ENCODE measurements around the gene MEG3. TPM values are rescaled to one million over a fixed set of nuclear protein-coding genes. Genes with fewer than 3 reads are reported as not detected.

Gene MEG3
- total and polyA plus RNA-seq, 3 experiments from 2014 or later: 0.13 TPM; not detected in 2

- Mint-ChIP-seq H3K27me3 (peaks cover 15 to 53% of the 10 kb centered on the region in 2 donors), H3K4me3 (peak overlapping the region in 1 of 7 donors; percentile 23), H3K9me3 (peaks cover 0 to 4% (median 0%) of the 10 kb centered on the region in 5 donors), H3K36me3 (no peaks in the 10 kb centered on the region), H3K27ac (no peak overlapping the region), H3K4me1 (peaks cover 0 to 16% (median 2%) of the 10 kb centered on the region in 3 donors)
- no peaks in the 10 kb centered on the region for H3K9me3 ChIP-seq (ENCODE audit: low read length)
- no peak overlapping the region for H3K27ac ChIP-seq (ENCODE audit: low read depth, low read length)
- H3K27me3 ChIP-seq (ENCODE audit: insufficient read depth, low read length, poor library complexity, severe bottlenecking): no peaks in the 10 kb centered on the region
- H3K4me1 ChIP-seq (ENCODE audit: insufficient read depth, low read length): no peaks in the 10 kb centered on the region
- no peaks in the 10 kb centered on the region for H3K36me3 ChIP-seq (ENCODE audit: insufficient read depth, low read length)
- ChIA-PET POLR2A (no interaction called here), CTCF (no interaction called here)
- H3K4me3 ChIP-seq (ENCODE audit: low read length): no peak overlapping the region
- no peak for DNase-seq
These were observed 1.4 kb downstream of the MEG3 start for GRCh38 chr14:100827101-100828021.

- POLR2A ChIA-PET: no interaction called here
- CTCF ChIA-PET: no interaction called here
- Mint-ChIP-seq H3K4me3 (no peak overlapping the region), H3K27ac (no peak overlapping the region), H3K27me3 (peaks cover 15 to 54% of the 10 kb centered on the region in 2 donors), H3K36me3 (no peaks in the 10 kb centered on the region), H3K4me1 (peaks cover 0 to 16% (median 2%) of the 10 kb centered on the region in 3 donors), H3K9me3 (peaks cover 0 to 4% (median 0%) of the 10 kb centered on the region in 5 donors)
- Histone ChIP-seq H3K27me3 (ENCODE audit: insufficient read depth, low read length, poor library complexity, severe bottlenecking) (no peaks in the 10 kb centered on the region), H3K36me3 (ENCODE audit: insufficient read depth, low read length) (no peaks in the 10 kb centered on the region), H3K4me3 (ENCODE audit: low read length) (no peak overlapping the region), H3K4me1 (ENCODE audit: insufficient read depth, low read length) (no peaks in the 10 kb centered on the region), H3K27ac (ENCODE audit: low read depth, low read length) (no peak overlapping the region), H3K9me3 (ENCODE audit: low read length) (no peaks in the 10 kb centered on the region)
- DNase-seq: no peak
These were observed 2.3 kb downstream of the MEG3 start for GRCh38 chr14:100828031-100828769.

GRCh38 chr14:100830681-100831080 lies 4.8 kb downstream of the MEG3 start:
- POLR2A ChIA-PET: no interaction called here

GRCh38 chr14:100832311-100832960 lies 6.5 kb downstream of the MEG3 start:
- Mint-ChIP-seq H3K4me3 (peak overlapping the region in 1 of 7 donors; percentile 27), H3K9me3 (peaks cover 0 to 4% (median 0%) of the 10 kb centered on the region in 5 donors)
- no peaks in the 10 kb centered on the region for H3K27me3 ChIP-seq (ENCODE audit: insufficient read depth, low read length, poor library complexity, severe bottlenecking)

More at GRCh38 chr14:100830681-100831080, 4.8 kb downstream of the MEG3 start:
- Histone ChIP-seq H3K4me1 (ENCODE audit: insufficient read depth, low read length) (no peaks in the 10 kb centered on the region), H3K9me3 (ENCODE audit: low read length) (no peaks in the 10 kb centered on the region), H3K4me3 (ENCODE audit: low read length) (no peak overlapping the region), H3K27ac (ENCODE audit: low read depth, low read length) (no peak overlapping the region), H3K36me3 (ENCODE audit: insufficient read depth, low read length) (no peaks in the 10 kb centered on the region), H3K27me3 (ENCODE audit: insufficient read depth, low read length, poor library complexity, severe bottlenecking) (no peaks in the 10 kb centered on the region)
- Mint-ChIP-seq H3K27ac (peak overlapping the region in 1 of 8 donors; percentile 52), H3K36me3 (no peaks in the 10 kb centered on the region), H3K27me3 (peaks cover 7 to 51% of the 10 kb centered on the region in 2 donors), H3K4me1 (peaks cover 0 to 11% (median 2%) of the 10 kb centered on the region in 3 donors), H3K9me3 (peaks cover 0 to 4% (median 0%) of the 10 kb centered on the region in 5 donors), H3K4me3 (no peak overlapping the region)
- no peak for DNase-seq
- CTCF ChIA-PET: no interaction called here

GRCh38 chr14:100834082-100834793 lies 8.3 kb downstream of the MEG3 start:
- POLR2A ChIA-PET: no interaction called here

More at GRCh38 chr14:100832311-100832960, 6.5 kb downstream of the MEG3 start:
- ChIA-PET CTCF (no interaction called here), POLR2A (no interaction called here)
- no peaks in the 10 kb centered on the region for H3K9me3 ChIP-seq (ENCODE audit: low read length)
- H3K4me3 ChIP-seq (ENCODE audit: low read length): no peak overlapping the region
- H3K4me1 Mint-ChIP-seq: no peaks in the 10 kb centered on the region
- H3K36me3 Mint-ChIP-seq: no peaks in the 10 kb centered on the region
- peaks cover 4 to 48% of the 10 kb centered on the region in 2 donors for H3K27me3 Mint-ChIP-seq
- H3K4me1 ChIP-seq (ENCODE audit: insufficient read depth, low read length): no peaks in the 10 kb centered on the region
- H3K36me3 ChIP-seq (ENCODE audit: insufficient read depth, low read length): no peaks in the 10 kb centered on the region
- H3K27ac Mint-ChIP-seq: no peak overlapping the region
- peak in 1 of 5 donors; percentile 14 for DNase-seq
- H3K27ac ChIP-seq (ENCODE audit: low read depth, low read length): no peak overlapping the region

GRCh38 chr14:100834794-100835547 lies 9.1 kb downstream of the MEG3 start:
- H3K27ac ChIP-seq (ENCODE audit: low read depth, low read length): no peak overlapping the region
- ChIA-PET POLR2A (no interaction called here), CTCF (no interaction called here)
- H3K36me3 Mint-ChIP-seq: no peaks in the 10 kb centered on the region
- no peak overlapping the region for H3K4me3 Mint-ChIP-seq
- H3K4me1 ChIP-seq (ENCODE audit: insufficient read depth, low read length): no peaks in the 10 kb centered on the region
- no peak for DNase-seq
- no peak overlapping the region for H3K27ac Mint-ChIP-seq
- H3K36me3 ChIP-seq (ENCODE audit: insufficient read depth, low read length): no peaks in the 10 kb centered on the region
- no peaks in the 10 kb centered on the region for H3K4me1 Mint-ChIP-seq
- no peaks in the 10 kb centered on the region for H3K27me3 ChIP-seq (ENCODE audit: insufficient read depth, low read length, poor library complexity, severe bottlenecking)
- H3K9me3 ChIP-seq (ENCODE audit: low read length): no peaks in the 10 kb centered on the region
- H3K9me3 Mint-ChIP-seq: peaks cover 0 to 2% (median 0%) of the 10 kb centered on the region in 5 donors
- H3K27me3 Mint-ChIP-seq: peaks cover 0 to 36% of the 10 kb centered on the region in 2 donors
- no peak overlapping the region for H3K4me3 ChIP-seq (ENCODE audit: low read length)

More at GRCh38 chr14:100834082-100834793, 8.3 kb downstream of the MEG3 start:
- H3K27me3 ChIP-seq (ENCODE audit: insufficient read depth, low read length, poor library complexity, severe bottlenecking): no peaks in the 10 kb centered on the region
- Mint-ChIP-seq H3K9me3 (peaks cover 0 to 2% (median 0%) of the 10 kb centered on the region in 5 donors), H3K36me3 (no peaks in the 10 kb centered on the region), H3K4me3 (no peak overlapping the region), H3K27ac (no peak overlapping the region), H3K4me1 (no peaks in the 10 kb centered on the region), H3K27me3 (peaks cover 4 to 43% of the 10 kb centered on the region in 2 donors)
- no peak overlapping the region for H3K4me3 ChIP-seq (ENCODE audit: low read length)
- H3K9me3 ChIP-seq (ENCODE audit: low read length): no peaks in the 10 kb centered on the region
- no peaks in the 10 kb centered on the region for H3K36me3 ChIP-seq (ENCODE audit: insufficient read depth, low read length)
- peak in 1 of 5 donors; percentile 13 for DNase-seq
- no peak overlapping the region for H3K27ac ChIP-seq (ENCODE audit: low read depth, low read length)
- H3K4me1 ChIP-seq (ENCODE audit: insufficient read depth, low read length): no peaks in the 10 kb centered on the region
- CTCF ChIA-PET: no interaction called here

Data from CD8-positive, alpha-beta memory T cell (primary cell).